K562 (cell line): ENCODE results near the gene RNF17. TPM values are rescaled to one million over a fixed set of nuclear protein-coding genes. Genes with fewer than 3 reads are reported as not detected.

ENCODE experiments used
- ATAC-seq: fragments of 200-7000 bp; cut with Tn5 transposase; 3 replicates; pipeline ENCODE4 v1.9.1; 2020; ENCODE audit warnings: moderate library complexity
- BruUV-seq: library from RNA; stranded (reverse); fragments of 400-500 nt; replicated peaks from 2 replicates; lab custom pipeline; 2021; lab: Mats Ljungman, UMichigan
- CTCF ChIA-PET: fragments of 300-600 bp; formaldehyde crosslinking; extraction: SDS; loops from one replicate; lab custom pipeline; 2021; ENCODE audit warnings: low intra/inter-chr PET ratio; lab: Yijun Ruan, JAX
- POLR2A ChIA-PET: fragments of 300-600, 350-650 bp; sonication (Branson Sonifier 250); formaldehyde crosslinking; extraction: SDS; loops from one replicate; lab custom pipeline; 2021; ENCODE audit warnings: antibody characterized with exemption, inconsistent platforms; lab: Yijun Ruan, JAX
- DNase-seq, 4 experiments: peaks; one replicate each; pipeline versions ENCODE4 v3.0.0 to v3.0.0-alpha.2; 2011 to 2018; ENCODE audit warnings: low spot score in 3 of 4, mixed read lengths in 3 of 4; ENCODE audit errors: extremely low read depth in 1 of 4
- FAIRE-seq: peaks from 2 replicates; lab custom pipeline; 2011; peaks lifted over from hg19 to GRCh38; lab: Jason Lieb, UNC
- H2AFZ ChIP-seq: 2 replicates; pipeline ENCODE4 v1.6.0; 2011; ENCODE audit warnings: low read depth, low read length, control low read depth, inconsistent platforms
- H3K27ac ChIP-seq: fragments of 200-600 bp; 3 replicates; pipeline ENCODE4 v1.8.0; 2011; ENCODE audit warnings: low read depth, mild to moderate bottlenecking, control low read depth, inconsistent platforms, low read length, moderate library complexity, mixed read lengths; ENCODE audit errors: extremely low read depth
- H3K27me3 ChIP-seq, 2 experiments: fragments of 300-600 bp in 1 of 2; 2 replicates in 1 of 2; 3 replicates in 1 of 2; pipeline versions ENCODE4 v1.6.0 to v1.8.0; 2011; ENCODE audit warnings: inconsistent platforms in 2 of 2, low read length in 2 of 2, mild to moderate bottlenecking in 1 of 2, mixed read lengths in 1 of 2, moderate library complexity in 1 of 2; ENCODE audit not compliant: control insufficient read depth in 2 of 2, insufficient read depth in 2 of 2
- H3K36me3 ChIP-seq: fragments of 300-600 bp; 3 replicates; pipeline ENCODE4 v1.8.0; 2011; ENCODE audit warnings: mild to moderate bottlenecking, low read length, inconsistent platforms; ENCODE audit not compliant: control insufficient read depth, insufficient read depth
- H3K4me1 ChIP-seq, 2 experiments: fragments of 200-600 bp in 1 of 2; replicated peaks in 1 of 2; 2 replicates in 1 of 2; 3 replicates in 1 of 2; pipeline versions ENCODE4 v1.5.1 to v1.8.0; 2011; ENCODE audit warnings: inconsistent platforms in 2 of 2, low read length in 2 of 2, mild to moderate bottlenecking in 1 of 2, mixed read lengths in 1 of 2, moderate library complexity in 1 of 2; ENCODE audit not compliant: control insufficient read depth in 2 of 2, insufficient read depth in 2 of 2
- H3K4me2 ChIP-seq: 2 replicates; pipeline ENCODE4 v1.6.1; 2011; ENCODE audit warnings: low read length, control low read depth, inconsistent platforms, mixed read lengths; ENCODE audit not compliant: insufficient read depth
- H3K4me3 ChIP-seq: fragments of 200-600 bp; sonication (generic), shearing (Covaris generic); 2 replicates; pipeline ENCODE4 v1.5.1; 2016; ENCODE audit warnings: control low read depth, inconsistent platforms
- H3K79me2 ChIP-seq: fragments of 200-600 bp; 3 replicates; pipeline ENCODE4 v1.8.0; 2011; ENCODE audit warnings: low read length, inconsistent platforms; ENCODE audit not compliant: control insufficient read depth, insufficient read depth
- H3K9ac ChIP-seq, 2 experiments: 2 replicates each; pipeline versions ENCODE4 v1.6.0 to v1.6.1; 2011; ENCODE audit warnings: low read depth in 2 of 2, low read length in 2 of 2, control low read depth in 1 of 2, inconsistent platforms in 1 of 2, mild to moderate bottlenecking in 1 of 2, mixed read lengths in 1 of 2; ENCODE audit not compliant: insufficient read depth in 1 of 2
- H3K9me1 ChIP-seq: one replicate; pipeline ENCODE4 v1.6.0; 2011; ENCODE audit warnings: inconsistent platforms, mild to moderate bottlenecking, low read length, moderate library complexity; ENCODE audit not compliant: control insufficient read depth, insufficient read depth
- H3K9me3 ChIP-seq: replicated peaks from 2 replicates; pipeline ENCODE4 v1.5.1; 2011; ENCODE audit warnings: low read depth, low read length, inconsistent platforms; ENCODE audit not compliant: control insufficient read depth, insufficient read depth
- H4K20me1 ChIP-seq: replicated peaks from 2 replicates; pipeline ENCODE4 v1.6.1; 2011; ENCODE audit warnings: low read length, inconsistent platforms, mixed read lengths; ENCODE audit not compliant: control insufficient read depth, insufficient read depth
- CBX8 ChIP-seq: fragments of 200-600 bp; sonication (generic); IDR thresholded peaks from 2 replicates; pipeline ENCODE4 v1.6.1; 2012; ENCODE audit warnings: borderline replicate concordance, mixed run types, low read depth, mild to moderate bottlenecking, moderate library complexity, mixed read lengths, low read length, control low read depth, inconsistent platforms; ENCODE audit not compliant: poor library complexity, severe bottlenecking; ENCODE audit errors: extremely low read depth
- FOXA3 ChIP-seq, 2 experiments: fragments of 450-650 bp in 1 of 2; sonication (generic) in 1 of 2; formaldehyde crosslinking; IDR thresholded peaks in 1 of 2; conservative IDR thresholded peaks in 1 of 2; 2 replicates each; pipeline versions ENCODE4 v1.4.0 to v1.8.0; 2020 to 2022; ENCODE audit warnings: mild to moderate bottlenecking in 2 of 2, missing genetic modification reagents in 1 of 2
- FOXM1 ChIP-seq, 2 experiments: fragments of 450-650 bp in 1 of 2; sonication (generic) in 1 of 2; formaldehyde crosslinking in 1 of 2; IDR thresholded peaks; 2 replicates each; pipeline versions ENCODE4 v1.6.1 to v1.9.0; 2017 to 2022; ENCODE audit warnings: low read depth in 2 of 2, mild to moderate bottlenecking in 2 of 2, missing genetic modification reagents in 1 of 2, moderate library complexity in 1 of 2
- HDGF ChIP-seq: fragments of 450-650 bp; IDR thresholded peaks from 2 replicates; pipeline ENCODE4 v1.6.1; 2016
- HMBOX1 ChIP-seq: sonication (generic); IDR thresholded peaks from 2 replicates; pipeline ENCODE4 v1.6.1; 2016
- JUND ChIP-seq, 2 experiments: IDR thresholded peaks; 2 replicates in 1 of 2; 3 replicates in 1 of 2; pipeline ENCODE4 v1.6.1; 2011; ENCODE audit warnings: borderline replicate concordance in 2 of 2, low read depth in 2 of 2, low read length in 2 of 2, improper control_type of control experiment in 1 of 2, missing biosample characterization in 1 of 2, missing genetic modification characterization in 1 of 2, missing genetic modification reagents in 1 of 2
- NFATC3 ChIP-seq: fragments of 450-650 bp; IDR thresholded peaks from 2 replicates; pipeline ENCODE4 v1.6.1; 2017; ENCODE audit warnings: mild to moderate bottlenecking
- RBBP5 ChIP-seq: fragments of 200-600 bp; sonication (generic); IDR thresholded peaks from 2 replicates; pipeline ENCODE4 v1.6.1; 2012; ENCODE audit warnings: borderline replicate concordance, mild to moderate bottlenecking, low read length, control low read depth, inconsistent platforms; ENCODE audit not compliant: insufficient read depth, poor library complexity, severe bottlenecking
- SIN3B ChIP-seq: fragments of 450-650 bp; IDR thresholded peaks from 2 replicates; pipeline ENCODE4 v1.6.1; 2017; ENCODE audit warnings: low read depth, mild to moderate bottlenecking, moderate library complexity
- SPI1 ChIP-seq: IDR thresholded peaks from 2 replicates; pipeline ENCODE4 v1.6.1; 2011; ENCODE audit warnings: low read depth, low read length, control low read depth, borderline replicate concordance
- SRSF9 ChIP-seq: fragments of 200-400 bp; formaldehyde crosslinking; IDR thresholded peaks from 2 replicates; pipeline ENCODE4 v1.6.1; 2017; ENCODE audit warnings: low read depth, low read length, borderline replicate concordance
- TFAM ChIP-seq: fragments of 250-450 bp; sonication (Bioruptor Pico); conservative IDR thresholded peaks from 2 replicates; pipeline ENCODE4 v1.5.0; 2021; ENCODE audit warnings: mild to moderate bottlenecking, moderate library complexity
- TGIF2 ChIP-seq: sonication (generic); formaldehyde crosslinking; IDR thresholded peaks from 2 replicates; pipeline ENCODE4 v1.8.1; 2022; ENCODE audit warnings: mild to moderate bottlenecking, missing genetic modification reagents, moderate library complexity
- THRAP3 ChIP-seq: fragments of 450-650 bp; IDR thresholded peaks from 2 replicates; pipeline ENCODE4 v1.6.1; 2016; ENCODE audit warnings: mild to moderate bottlenecking, inconsistent platforms, borderline replicate concordance
- ZFX ChIP-seq: sonication (generic); formaldehyde crosslinking; IDR thresholded peaks from 2 replicates; pipeline ENCODE4 v1.8.0; 2022; ENCODE audit warnings: mild to moderate bottlenecking, missing genetic modification reagents, moderate library complexity
- ZKSCAN8 ChIP-seq: fragments of 200-800 bp; sonication (Bioruptor generic); IDR thresholded peaks from 2 replicates; pipeline ENCODE4 v1.6.1; 2016; ENCODE audit warnings: missing genetic modification characterization, missing compliant biosample characterization
- ZNF121 ChIP-seq: sonication (generic); formaldehyde crosslinking; conservative IDR thresholded peaks from 2 replicates; pipeline ENCODE4 v1.8.0; 2022; ENCODE audit warnings: missing genetic modification reagents
- ZNF174 ChIP-seq: fragments of 250-450 bp; sonication (Bioruptor Pico); IDR thresholded peaks from 2 replicates; pipeline ENCODE4 v1.4.0; 2020; ENCODE audit warnings: mild to moderate bottlenecking
- ZNF217 ChIP-seq: sonication (generic); formaldehyde crosslinking; IDR thresholded peaks from 2 replicates; pipeline ENCODE4 v1.8.0; 2022; ENCODE audit warnings: mild to moderate bottlenecking, missing genetic modification reagents
- ZNF780A ChIP-seq: fragments of 250-450 bp; sonication (Bioruptor Pico); IDR thresholded peaks from 2 replicates; pipeline ENCODE4 v1.5.0; 2021; ENCODE audit warnings: mild to moderate bottlenecking
- WGBS: fragments of 100-300 bp; shearing (Covaris generic); methylation state at CpG from one replicate; pipeline ENCODE4 v1.1.6; 2016; ENCODE audit warnings: low coverage, mixed read lengths; ENCODE audit not compliant: insufficient coverage; ENCODE audit errors: missing lambda C conversion rate; 5-methylcytosine and 5-hydroxymethylcytosine counted together
- in situ Hi-C: fragments of 300-500 bp; cut with MboI; formaldehyde crosslinking; loops from 4 replicates; pipeline ENCODE4 v1.15.0; 2018; ENCODE audit warnings: inconsistent platforms, mixed read lengths
- intact Hi-C: fragments of 100-400 bp; cut with micrococcal nuclease; formaldehyde crosslinking; loops from 2 replicates; pipeline ENCODE4 v1.14.2; 2022
- polyA plus RNA-seq, 8 experiments: library from polyadenylated mRNA; depleted of rRNA in 4 of 8; stranded (reverse) in 5 of 8; unstranded in 3 of 8; fragments of >200 nt; fragmentation: Nextera tagmentation in 2 of 8; fragmentation: Illumina TruSeq in 1 of 8; extraction: Ambion mirVana in 2 of 8; extraction: Trizol in 1 of 8; gene quantifications; 2 replicates each; pipeline versions ENCODE4 v1.2.1 to v1.2.3, GENCODE V29; 2011 to 2014; ENCODE audit warnings: inconsistent platforms in 1 of 8, missing spikeins in 1 of 8
- total RNA-seq, 7 experiments: library from RNA; depleted of rRNA in 6 of 7; stranded (reverse); fragments of >200 nt in 6 of 7; fragmentation: Illumina TruSeq in 2 of 7; extraction: Trizol in 2 of 7; gene quantifications; 2 replicates each; pipeline versions ENCODE4 v1.2.1 to v1.2.3, GENCODE V29; 2011 to 2021; ENCODE audit warnings: low replicate concordance in 1 of 7

Gene RNF17
- total and polyA plus RNA-seq, 9 of the 15 experiments (the other 6 are each of a cell fraction or from before 2014, with no cell fraction given) = 0.11 to 0.90 (median 0.58) TPM

- TF ChIP-seq FOXM1 (IDR thresholded peaks at IDR 0.05; ENCODE audit: low read depth) = no peak
- 0 out of 2 replicates have a peak, but pooled peaks have one; percentile 52 for TF ChIP-seq FOXM1 (CRISPR knock-in tag; IDR thresholded peaks at IDR 0.05; ENCODE audit: low read depth)
- TF ChIP-seq SRSF9 = no peak
- TF ChIP-seq ZFX (CRISPR knock-in tag) = peak; percentile 84
- peak; percentile 84 for TF ChIP-seq RBBP5
- TF ChIP-seq SIN3B = 0 out of 2 replicates have a peak, but pooled peaks have one; percentile 26
- TF ChIP-seq JUND (IDR thresholded peaks at IDR 0.05; ENCODE audit: borderline replicate concordance, low read depth, low read length) = no peak
- TF ChIP-seq JUND (tag; IDR thresholded peaks at IDR 0.05; ENCODE audit: borderline replicate concordance, low read depth, low read length) = no peak
Measured at GRCh38 chr13:24922387-24922744, 158.4 kb downstream of the RNF17 start (continued).

- H4K20me1 ChIP-seq = no peaks in the 10 kb centered on the region
- POLR2A ChIA-PET = interaction anchor here (0.6 to 2.1 kb wide), 9 partner anchors 8 to 19 kb away, joined by 3 to 9 read pairs (median 4); no protein-coding TSS in a partner anchor
- H3K4me3 ChIP-seq = peak overlapping the region; percentile 75
- no peaks in the 10 kb centered on the region for H3K9me3 ChIP-seq
- FAIRE-seq = peak; percentile 97
- H3K27me3 ChIP-seq = no peaks in the 10 kb centered on the region
- CTCF ChIA-PET = no interaction called here
- peaks cover 46% of the 10 kb centered on the region for H3K79me2 ChIP-seq
- peak overlapping the region; percentile 83 for H3K4me2 ChIP-seq
- intact Hi-C loops (no loop called here), in situ Hi-C loops (no loop called here)
- ATAC-seq = peak; percentile 96
- DNase-seq = peak; percentile 79 to 97 (median 82)
- H3K36me3 ChIP-seq = peaks cover 8% of the 10 kb centered on the region; the same call in 2 of the 3 replicates
- H3K9me1 ChIP-seq = no peaks in the 10 kb centered on the region
- H3K9ac ChIP-seq = peak overlapping the region; percentile 93 to 97
- peak overlapping the region; percentile 98 for H3K27ac ChIP-seq
- TSS peak; percentile 88 for BruUV-seq
- WGBS = under 1% methylated on average over 32 of the region's 60 CpGs
- no peaks in the 10 kb centered on the region; a peak in 3 of 5 replicates for H3K4me1 ChIP-seq
- H2AFZ ChIP-seq = peak overlapping the region; percentile 89
- no peak for TF ChIP-seq ZNF121 (CRISPR knock-in tag)
- TF ChIP-seq ZNF174 (CRISPR knock-in tag) = no peak
- no peak for TF ChIP-seq THRAP3
- TF ChIP-seq CBX8 = no peak
- no peak for TF ChIP-seq ZNF217 (CRISPR knock-in tag)
- no peak for TF ChIP-seq TGIF2 (CRISPR knock-in tag)
- no peak for TF ChIP-seq FOXA3 (CRISPR knock-in tag; conservative IDR thresholded peaks at IDR 0.05 in 1 of 2, IDR thresholded peaks at IDR 0.05 in 1 of 2)
- TF ChIP-seq HMBOX1 = peak; percentile 47
- TF ChIP-seq ZKSCAN8 (CRISPR knock-in tag) = no peak
- 0 out of 2 replicates have a peak, but pooled peaks have one; percentile 42 for TF ChIP-seq NFATC3
- TF ChIP-seq TFAM (CRISPR knock-in tag) = no peak
- no peak for TF ChIP-seq SPI1
- no peak for TF ChIP-seq HDGF
- TF ChIP-seq ZNF780A (CRISPR knock-in tag) = no peak
Measured at GRCh38 chr13:24922745-24923591, 159.0 kb downstream of the RNF17 start.
